NK-92 treated with Interleukin-12 subunit alpha and Interleukin-12 subunit beta, amount 100 ng/mL, for 24 hours (cell line): ENCODE results near the gene IKZF3.
"Not testable (repeated sequence)": the region's sequence is repeated elsewhere in the genome, so short reads cannot be mapped to it uniquely, and the experiment has no call there.

Source experiments
- DNase-seq: peaks from one replicate; lab custom pipeline; 2025; lab: John Stamatoyannopoulos, UW

The IKZF3 gene

DNA sequence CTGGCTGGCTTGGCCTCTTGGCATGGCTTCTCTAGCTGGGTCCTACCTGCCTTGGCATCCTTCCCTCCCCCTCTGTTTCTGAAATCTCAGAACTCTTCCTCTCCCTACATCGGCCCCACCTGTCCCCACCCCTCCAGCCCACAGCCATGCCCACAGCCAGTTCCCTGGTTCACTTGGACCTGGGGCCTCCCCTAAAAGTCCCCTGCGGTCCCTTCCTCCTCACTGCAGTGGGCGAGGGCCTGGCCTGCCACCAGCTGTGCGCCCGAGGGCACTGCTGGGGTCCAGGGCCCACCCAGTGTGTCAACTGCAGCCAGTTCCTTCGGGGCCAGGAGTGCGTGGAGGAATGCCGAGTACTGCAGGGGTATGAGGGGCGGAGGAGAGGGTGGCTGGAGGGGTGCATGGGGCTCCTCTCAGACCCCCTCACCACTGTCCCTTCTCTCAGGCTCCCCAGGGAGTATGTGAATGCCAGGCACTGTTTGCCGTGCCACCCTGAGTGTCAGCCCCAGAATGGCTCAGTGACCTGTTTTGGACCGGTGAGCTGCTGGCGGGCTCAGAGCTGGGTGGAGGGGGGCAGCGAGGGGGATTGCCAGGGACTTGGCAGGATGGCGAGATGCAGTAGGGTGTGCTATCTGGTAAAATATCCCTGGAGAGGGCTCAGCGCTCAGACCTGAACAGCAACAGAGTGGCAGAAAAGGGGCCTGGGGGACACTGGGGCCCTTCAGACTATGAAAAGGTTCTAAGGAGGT is 147.9 kb downstream of the IKZF3 start:
- no peak for DNase-seq

DNA sequence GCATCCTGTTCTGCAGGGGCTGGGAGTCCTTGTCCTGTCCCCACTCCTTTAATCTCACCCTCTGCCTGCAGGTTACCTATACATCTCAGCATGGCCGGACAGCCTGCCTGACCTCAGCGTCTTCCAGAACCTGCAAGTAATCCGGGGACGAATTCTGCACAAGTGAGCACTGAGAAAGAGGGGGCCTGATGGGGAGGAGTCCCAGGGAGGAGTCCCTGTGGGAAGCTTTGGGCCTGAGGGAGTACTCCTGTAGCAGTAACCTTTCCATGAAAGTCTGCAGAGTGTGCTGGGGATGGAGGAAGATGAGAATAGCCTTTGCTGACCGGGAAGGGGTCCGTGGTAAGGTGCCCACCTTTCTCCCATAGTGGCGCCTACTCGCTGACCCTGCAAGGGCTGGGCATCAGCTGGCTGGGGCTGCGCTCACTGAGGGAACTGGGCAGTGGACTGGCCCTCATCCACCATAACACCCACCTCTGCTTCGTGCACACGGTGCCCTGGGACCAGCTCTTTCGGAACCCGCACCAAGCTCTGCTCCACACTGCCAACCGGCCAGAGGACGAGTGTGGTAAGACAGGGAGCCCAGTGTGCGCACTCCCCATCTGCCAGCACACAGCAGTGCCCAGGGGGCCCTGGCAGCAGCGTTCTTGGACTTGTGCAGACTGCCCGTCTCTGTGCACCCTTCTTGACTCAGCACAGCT is 148.6 kb downstream of the IKZF3 start:
- no peak for DNase-seq

DNA sequence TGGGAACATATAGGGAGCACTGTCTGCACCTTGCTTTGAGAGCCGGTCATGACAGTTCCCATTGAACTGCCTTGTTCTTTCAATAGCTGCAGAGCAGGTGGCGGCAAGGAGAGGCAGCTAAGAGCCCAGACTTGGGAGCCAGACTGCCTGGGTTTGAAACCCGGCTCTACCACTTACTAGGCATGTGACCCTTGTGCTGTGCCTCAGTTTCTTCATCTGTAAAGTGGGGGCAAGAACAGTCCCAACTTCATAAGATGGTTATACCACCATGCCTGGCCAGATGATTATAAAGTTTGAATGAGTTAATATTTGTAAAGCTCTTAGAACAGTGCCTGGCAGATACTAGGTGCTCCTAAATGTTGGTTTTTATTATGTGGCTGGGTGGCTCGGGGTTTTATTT is 149.9 kb downstream of the IKZF3 start:
- DNase-seq = no peak

DNA sequence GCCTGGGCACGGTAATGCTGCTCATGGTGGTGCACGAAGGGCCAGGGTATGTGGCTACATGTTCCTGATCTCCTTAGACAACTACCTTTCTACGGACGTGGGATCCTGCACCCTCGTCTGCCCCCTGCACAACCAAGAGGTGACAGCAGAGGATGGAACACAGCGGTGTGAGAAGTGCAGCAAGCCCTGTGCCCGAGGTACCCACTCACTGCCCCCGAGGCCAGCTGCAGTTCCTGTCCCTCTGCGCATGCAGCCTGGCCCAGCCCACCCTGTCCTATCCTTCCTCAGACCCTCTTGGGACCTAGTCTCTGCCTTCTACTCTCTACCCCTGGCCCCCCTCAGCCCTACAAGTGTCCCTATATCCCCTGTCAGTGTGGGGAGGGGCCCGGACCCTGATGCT is 152.3 kb downstream of the IKZF3 start:
- no peak for DNase-seq

DNA sequence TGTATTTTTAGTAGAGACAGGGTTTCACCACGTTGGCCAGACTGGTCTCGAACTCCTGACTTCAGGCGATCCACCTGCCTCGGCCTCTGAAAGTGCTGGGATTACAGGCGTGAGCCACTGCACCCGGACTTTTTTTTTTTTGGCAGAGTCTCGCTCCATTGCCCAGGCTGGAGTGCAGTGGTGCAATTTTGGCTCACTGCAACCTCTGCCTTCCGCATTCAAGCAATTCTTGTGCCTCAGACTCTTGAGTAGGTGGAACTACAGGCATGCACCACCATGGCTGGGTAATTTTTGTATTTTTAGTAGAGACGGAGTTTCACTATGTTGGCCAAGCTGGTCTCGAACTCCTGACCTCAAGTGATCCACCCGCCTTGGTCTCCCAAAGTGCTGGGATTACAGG is 153.0 kb downstream of the IKZF3 start:
- not testable (repeated sequence) for DNase-seq

DNA sequence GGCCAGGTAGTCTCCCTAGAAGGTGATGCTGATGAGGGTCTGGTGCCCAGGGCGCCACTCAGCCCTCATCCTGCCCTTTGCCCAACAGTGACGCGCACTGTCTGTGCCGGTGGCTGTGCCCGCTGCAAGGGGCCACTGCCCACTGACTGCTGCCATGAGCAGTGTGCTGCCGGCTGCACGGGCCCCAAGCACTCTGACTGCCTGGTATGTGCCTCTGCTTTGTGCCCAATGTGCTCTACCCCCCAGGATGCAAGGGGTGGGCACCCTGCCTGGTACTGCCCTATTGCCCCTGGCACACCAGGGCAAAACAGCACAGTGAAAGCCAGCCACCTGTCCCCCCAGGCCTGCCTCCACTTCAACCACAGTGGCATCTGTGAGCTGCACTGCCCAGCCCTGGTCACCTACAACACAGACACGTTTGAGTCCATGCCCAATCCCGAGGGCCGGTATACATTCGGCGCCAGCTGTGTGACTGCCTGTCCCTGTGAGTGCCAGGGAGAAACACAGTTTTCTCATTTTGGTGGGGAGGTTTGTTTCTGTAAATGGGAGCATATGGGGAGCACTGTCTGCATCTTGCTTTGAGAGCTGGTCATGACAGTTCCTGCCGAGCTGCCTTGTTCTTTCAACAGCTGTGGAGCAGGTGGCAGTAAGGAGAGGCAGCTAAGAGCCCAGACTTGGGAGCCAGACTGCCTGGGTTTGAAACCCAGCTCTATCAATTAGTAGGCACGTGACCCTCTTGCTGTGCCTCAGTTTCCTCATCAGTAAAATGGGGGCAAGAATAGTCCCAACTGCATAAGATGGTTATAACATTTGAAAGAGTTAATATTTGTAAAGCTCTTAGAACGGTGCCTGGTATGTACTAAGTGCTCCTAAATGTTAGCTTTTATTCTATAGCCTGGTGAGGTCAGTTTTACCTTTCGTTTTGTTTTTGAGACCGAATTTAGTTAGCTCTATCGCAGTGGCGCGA is 153.8 kb downstream of the IKZF3 start:
- no peak for DNase-seq

DNA sequence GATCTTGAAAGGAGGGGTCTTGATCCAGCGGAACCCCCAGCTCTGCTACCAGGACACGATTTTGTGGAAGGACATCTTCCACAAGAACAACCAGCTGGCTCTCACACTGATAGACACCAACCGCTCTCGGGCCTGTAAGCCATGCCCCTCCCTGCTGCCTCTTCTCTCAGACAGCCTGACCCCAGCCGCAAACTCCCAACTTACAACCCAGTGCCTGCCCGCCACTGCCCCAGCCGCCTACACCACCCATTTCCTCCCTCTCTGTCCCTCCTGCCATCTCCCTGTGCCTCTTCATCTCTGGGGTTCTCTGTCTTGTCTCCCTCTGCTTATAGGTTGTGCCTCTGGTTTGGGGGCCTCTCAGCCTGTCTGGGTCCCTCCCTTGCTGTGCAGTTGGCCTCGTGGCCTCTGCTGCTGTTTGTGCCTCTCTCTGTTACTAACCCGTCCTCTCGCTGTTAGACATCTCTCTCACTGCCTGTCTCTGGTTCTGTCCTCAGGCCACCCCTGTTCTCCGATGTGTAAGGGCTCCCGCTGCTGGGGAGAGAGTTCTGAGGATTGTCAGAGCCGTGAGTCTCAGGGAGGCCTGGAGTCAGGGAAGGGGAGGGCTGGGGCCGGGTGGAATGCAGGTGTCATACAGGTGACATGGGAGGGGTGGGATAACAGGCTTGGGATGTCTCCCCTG is 154.7 kb downstream of the IKZF3 start:
- DNase-seq = no peak
